ENCODE data around the gene IFRD1. TPM values are rescaled to one million over a fixed set of nuclear protein-coding genes. Genes with fewer than 3 reads are reported as not detected.
A peak's percentile ranks its signal among the peaks of the same experiment; 100 is the strongest.

The IFRD1 gene
- total and polyA plus RNA-seq, 12 donors, result 17.5 to 94.6 (median 30.3) TPM

DNA sequence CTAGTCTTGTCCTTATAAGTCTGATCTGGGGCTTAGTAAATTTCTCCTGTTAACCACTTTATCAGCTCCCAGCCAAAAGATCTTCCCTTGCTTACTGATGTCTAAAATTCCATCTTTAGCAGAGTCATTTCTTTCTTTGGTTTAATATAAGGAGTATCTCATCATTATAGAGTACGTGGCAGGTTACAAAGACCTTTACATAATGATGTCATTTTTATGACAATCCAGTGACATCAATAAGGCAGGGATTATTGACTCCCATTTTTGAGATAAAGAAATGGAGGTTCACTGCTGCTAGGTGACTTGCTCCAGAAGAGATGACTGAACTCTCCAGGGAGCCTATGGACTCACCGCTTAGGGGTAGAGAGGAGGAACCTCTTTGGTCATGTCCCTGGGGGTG lies 8.1 kb upstream of the IFRD1 start:
- no peak overlapping the region for H3K27ac ChIP-seq
- WGBS, 2 donors, result 91 to 93% methylated on average over 2 of the region's 2 CpGs
- TF ChIP-seq, protein P1, sequence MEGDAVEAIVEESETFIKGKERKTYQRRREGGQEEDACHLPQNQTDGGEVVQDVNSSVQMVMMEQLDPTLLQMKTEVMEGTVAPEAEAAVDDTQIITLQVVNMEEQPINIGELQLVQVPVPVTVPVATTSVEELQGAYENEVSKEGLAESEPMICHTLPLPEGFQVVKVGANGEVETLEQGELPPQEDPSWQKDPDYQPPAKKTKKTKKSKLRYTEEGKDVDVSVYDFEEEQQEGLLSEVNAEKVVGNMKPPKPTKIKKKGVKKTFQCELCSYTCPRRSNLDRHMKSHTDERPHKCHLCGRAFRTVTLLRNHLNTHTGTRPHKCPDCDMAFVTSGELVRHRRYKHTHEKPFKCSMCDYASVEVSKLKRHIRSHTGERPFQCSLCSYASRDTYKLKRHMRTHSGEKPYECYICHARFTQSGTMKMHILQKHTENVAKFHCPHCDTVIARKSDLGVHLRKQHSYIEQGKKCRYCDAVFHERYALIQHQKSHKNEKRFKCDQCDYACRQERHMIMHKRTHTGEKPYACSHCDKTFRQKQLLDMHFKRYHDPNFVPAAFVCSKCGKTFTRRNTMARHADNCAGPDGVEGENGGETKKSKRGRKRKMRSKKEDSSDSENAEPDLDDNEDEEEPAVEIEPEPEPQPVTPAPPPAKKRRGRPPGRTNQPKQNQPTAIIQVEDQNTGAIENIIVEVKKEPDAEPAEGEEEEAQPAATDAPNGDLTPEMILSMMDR (IDR thresholded peaks at IDR 0.05), result no peak
- ATAC-seq (no peak), DNase-seq (no peak)
- H3K4me3 ChIP-seq, result no peak overlapping the region
- H3K9me3 ChIP-seq, result no peaks in the 10 kb centered on the region
- H3K36me3 ChIP-seq, result no peaks in the 10 kb centered on the region
- intact Hi-C loops (cut with DNase I), result no loop called here
- no peaks in the 10 kb centered on the region for H3K27me3 ChIP-seq
- H3K4me1 ChIP-seq, result peaks cover 0 to 4% (median 0%) of the 10 kb centered on the region in 9 donors

GRCh38 chr7:112444505-112444904 lies 5.8 kb upstream of the IFRD1 start:
- H3K36me3 ChIP-seq, result no peaks in the 10 kb centered on the region
- H3K4me3 ChIP-seq, result no peak overlapping the region
- intact Hi-C loops (cut with DNase I), result no loop called here
- TF ChIP-seq, protein P1 (IDR thresholded peaks at IDR 0.05), result no peak
- H3K9me3 ChIP-seq, result no peaks in the 10 kb centered on the region
- H3K27ac ChIP-seq, result peak overlapping the region in 1 of 10 donors; percentile 44
- 96 to 97% methylated on average over 3 of the region's 3 CpGs for WGBS, 2 donors
- ATAC-seq (no peak), DNase-seq (no peak)
- no peaks in the 10 kb centered on the region for H3K27me3 ChIP-seq
- H3K4me1 ChIP-seq, result peaks cover 0 to 15% (median 4%) of the 10 kb centered on the region in 9 donors

- WGBS, 2 donors, result 79 to 83% methylated on average over 3 of the region's 3 CpGs
- TF ChIP-seq, protein P1 (IDR thresholded peaks at IDR 0.05), result no peak
- Histone ChIP-seq H3K27me3 (no peaks in the 10 kb centered on the region), H3K36me3 (no peaks in the 10 kb centered on the region), H3K27ac (peak overlapping the region in 1 of 10 donors; percentile 72), H3K4me1 (peaks cover 0 to 19% (median 7%) of the 10 kb centered on the region in 9 donors), H3K4me3 (no peak overlapping the region), H3K9me3 (no peaks in the 10 kb centered on the region)
- DNase-seq (no peak), ATAC-seq (no peak)
- intact Hi-C loops (cut with DNase I), result loop anchor here in 1 of 10 donors (5.0 kb wide), 1 partner anchor 51 kb away; no protein-coding TSS in a partner anchor
These were observed 3.8 kb upstream of the IFRD1 start for GRCh38 chr7:112446431-112446830.

- Histone ChIP-seq H3K27ac (peak overlapping the region in 1 of 10 donors; percentile 26), H3K9me3 (no peaks in the 10 kb centered on the region), H3K4me1 (peaks cover 0 to 28% (median 13%) of the 10 kb centered on the region in 9 donors), H3K36me3 (no peaks in the 10 kb centered on the region), H3K4me3 (no peak overlapping the region), H3K27me3 (no peaks in the 10 kb centered on the region)
- WGBS, 2 donors, result 72 to 80% methylated on average over 3 of the region's 3 CpGs
- no peak for DNase-seq
- ATAC-seq, result no peak
- TF ChIP-seq, protein P1 (IDR thresholded peaks at IDR 0.05), result no peak
- intact Hi-C loops (cut with DNase I), result loop anchor here in 1 of 10 donors (5.0 kb wide), 1 partner anchor 50 kb away; no protein-coding TSS in a partner anchor
These were observed 2.9 kb upstream of the IFRD1 start for GRCh38 chr7:112447406-112447805.
